KMS-11 (cell line): Measurements from ENCODE around the gene ENTR1.
A peak's percentile ranks its signal among the peaks of the same experiment; 100 is the strongest.

Experiments used
- H2AFZ ChIP-seq: fragments of 200-600 bp; sonication (generic); 2 replicates; pipeline ENCODE4 v1.6.1; 2016; ENCODE audit warnings: antibody characterized with exemption, mixed run types, low read depth
- H3K27ac ChIP-seq: fragments of 200-600 bp; sonication (generic); 2 replicates; pipeline ENCODE4 v1.6.1; 2016; ENCODE audit warnings: mild to moderate bottlenecking, mixed run types
- H3K27me3 ChIP-seq: fragments of 200-600 bp; sonication (generic); 2 replicates; pipeline ENCODE4 v1.6.1; 2017; ENCODE audit warnings: mild to moderate bottlenecking, low read depth, mixed run types, moderate library complexity; ENCODE audit not compliant: insufficient read depth
- H3K36me3 ChIP-seq: fragments of 200-600 bp; sonication (generic); 2 replicates; pipeline ENCODE4 v1.6.1; 2017; ENCODE audit warnings: mild to moderate bottlenecking, mixed run types; ENCODE audit not compliant: insufficient read depth
- H3K4me1 ChIP-seq: fragments of 200-600 bp; sonication (generic); 2 replicates; pipeline ENCODE4 v1.6.1; 2016; ENCODE audit warnings: mild to moderate bottlenecking, low read depth, mixed run types; ENCODE audit not compliant: poor library complexity, severe bottlenecking
- H3K4me2 ChIP-seq: fragments of 200-600 bp; sonication (generic); 2 replicates; pipeline ENCODE4 v1.7.0; 2016; ENCODE audit warnings: mild to moderate bottlenecking, mixed run types
- H3K4me3 ChIP-seq: fragments of 200-600 bp; sonication (generic); IDR thresholded peaks from 2 replicates; pipeline ENCODE4 v1.6.1; 2017; ENCODE audit warnings: low read depth, low read length, mixed read lengths; ENCODE audit not compliant: insufficient read depth
- H3K79me2 ChIP-seq: fragments of 200-600 bp; sonication (generic); 2 replicates; pipeline ENCODE4 v1.6.1; 2016; ENCODE audit warnings: low read depth, mixed run types; ENCODE audit not compliant: insufficient read depth
- H3K9ac ChIP-seq: fragments of 200-600 bp; sonication (generic); 2 replicates; pipeline ENCODE4 v1.6.1; 2016; ENCODE audit warnings: mild to moderate bottlenecking, mixed run types
- H4K20me1 ChIP-seq: fragments of 200-600 bp; sonication (generic); 2 replicates; pipeline ENCODE4 v1.6.1; 2016; ENCODE audit warnings: mild to moderate bottlenecking, mixed run types; ENCODE audit not compliant: insufficient read depth
- TF ChIP-seq, protein P1 (sequence below): fragments of 200-600 bp; sonication (generic); conservative IDR thresholded peaks from 2 replicates; pipeline ENCODE4 v1.6.1; 2017; ENCODE audit warnings: low read depth, mild to moderate bottlenecking, antibody characterized with exemption, low read length, moderate library complexity, mixed read lengths

ENTR1 gene, protein sequence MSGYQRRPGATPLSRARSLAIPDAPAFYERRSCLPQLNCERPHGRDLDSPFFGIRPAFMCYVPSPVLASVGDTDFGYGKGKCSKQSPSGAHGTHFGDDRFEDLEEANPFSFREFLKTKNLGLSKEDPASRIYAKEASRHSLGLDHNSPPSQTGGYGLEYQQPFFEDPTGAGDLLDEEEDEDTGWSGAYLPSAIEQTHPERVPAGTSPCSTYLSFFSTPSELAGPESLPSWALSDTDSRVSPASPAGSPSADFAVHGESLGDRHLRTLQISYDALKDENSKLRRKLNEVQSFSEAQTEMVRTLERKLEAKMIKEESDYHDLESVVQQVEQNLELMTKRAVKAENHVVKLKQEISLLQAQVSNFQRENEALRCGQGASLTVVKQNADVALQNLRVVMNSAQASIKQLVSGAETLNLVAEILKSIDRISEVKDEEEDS

DNA sequence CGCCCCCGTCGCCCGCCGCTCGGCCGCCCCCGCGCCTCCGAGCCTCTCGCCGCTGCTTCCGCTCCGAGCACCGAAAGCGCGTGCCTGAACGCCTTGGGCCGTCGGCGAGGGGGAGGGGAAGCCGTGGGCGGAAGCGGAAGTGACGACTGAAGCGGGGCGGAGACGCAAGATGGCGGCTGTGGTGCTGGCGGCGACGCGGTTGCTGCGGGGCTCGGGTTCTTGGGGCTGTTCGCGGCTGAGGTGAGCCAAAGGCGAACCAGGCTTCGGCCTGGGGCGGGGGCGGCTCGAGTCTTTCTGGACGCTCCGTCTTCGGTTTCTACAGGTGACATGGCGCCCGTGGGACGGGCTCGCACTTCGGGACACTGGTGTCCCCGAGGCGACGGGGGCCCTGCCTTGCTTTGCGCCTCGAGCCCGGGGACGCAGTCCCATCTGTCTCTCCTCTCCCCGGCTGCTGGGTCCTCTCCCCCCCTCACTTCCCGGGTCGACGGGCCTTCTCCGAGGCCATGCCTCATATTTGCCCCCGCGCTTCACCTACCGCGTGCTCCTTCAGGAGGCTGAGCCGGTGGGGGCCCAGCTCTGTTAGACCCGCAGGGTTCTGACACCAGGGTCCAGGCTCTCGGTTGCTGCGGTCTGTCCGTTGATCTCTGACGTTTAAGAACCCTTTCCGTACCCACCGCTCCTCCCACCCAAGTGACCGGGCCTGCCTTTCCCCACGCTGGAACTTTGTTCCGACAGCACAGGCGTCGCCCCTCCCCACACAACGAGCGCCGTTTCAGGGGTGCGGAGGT is at the start of gene ENTR1, which contains the start of gene PMPCA:
Gene ENTR1, minus strand, starts transcription at position 115 of the 788 bp plus-strand sequence. CDS start 217 bp downstream, outside the sequence.
Gene PMPCA, plus strand, starts transcription at position 159 of the 788 bp plus-strand sequence. Its CDS starts 11 bp downstream, at position 170.
- H3K79me2 ChIP-seq, result peaks cover 52% of the 10 kb centered on the region
- H2AFZ ChIP-seq, result peak within 1 kb of the TSS; percentile 40
- peaks cover 40% of the 10 kb centered on the region for H3K4me1 ChIP-seq
- H3K4me3 ChIP-seq, result no peak within 1 kb of the TSS
- H3K36me3 ChIP-seq, result no peaks in the 10 kb centered on the region; the same call in 1 of the 2 replicates
- peak within 1 kb of the TSS; percentile 74 for H3K27ac ChIP-seq
- no peaks in the 10 kb centered on the region for H3K27me3 ChIP-seq
- H3K4me2 ChIP-seq, result peak within 1 kb of the TSS; percentile 98
- H4K20me1 ChIP-seq, result peaks cover 4% of the 10 kb centered on the region; the same call in 1 of the 2 replicates
- peak within 1 kb of the TSS; percentile 93 for H3K9ac ChIP-seq
- TF ChIP-seq, protein P1, sequence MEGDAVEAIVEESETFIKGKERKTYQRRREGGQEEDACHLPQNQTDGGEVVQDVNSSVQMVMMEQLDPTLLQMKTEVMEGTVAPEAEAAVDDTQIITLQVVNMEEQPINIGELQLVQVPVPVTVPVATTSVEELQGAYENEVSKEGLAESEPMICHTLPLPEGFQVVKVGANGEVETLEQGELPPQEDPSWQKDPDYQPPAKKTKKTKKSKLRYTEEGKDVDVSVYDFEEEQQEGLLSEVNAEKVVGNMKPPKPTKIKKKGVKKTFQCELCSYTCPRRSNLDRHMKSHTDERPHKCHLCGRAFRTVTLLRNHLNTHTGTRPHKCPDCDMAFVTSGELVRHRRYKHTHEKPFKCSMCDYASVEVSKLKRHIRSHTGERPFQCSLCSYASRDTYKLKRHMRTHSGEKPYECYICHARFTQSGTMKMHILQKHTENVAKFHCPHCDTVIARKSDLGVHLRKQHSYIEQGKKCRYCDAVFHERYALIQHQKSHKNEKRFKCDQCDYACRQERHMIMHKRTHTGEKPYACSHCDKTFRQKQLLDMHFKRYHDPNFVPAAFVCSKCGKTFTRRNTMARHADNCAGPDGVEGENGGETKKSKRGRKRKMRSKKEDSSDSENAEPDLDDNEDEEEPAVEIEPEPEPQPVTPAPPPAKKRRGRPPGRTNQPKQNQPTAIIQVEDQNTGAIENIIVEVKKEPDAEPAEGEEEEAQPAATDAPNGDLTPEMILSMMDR, result no peak

DNA sequence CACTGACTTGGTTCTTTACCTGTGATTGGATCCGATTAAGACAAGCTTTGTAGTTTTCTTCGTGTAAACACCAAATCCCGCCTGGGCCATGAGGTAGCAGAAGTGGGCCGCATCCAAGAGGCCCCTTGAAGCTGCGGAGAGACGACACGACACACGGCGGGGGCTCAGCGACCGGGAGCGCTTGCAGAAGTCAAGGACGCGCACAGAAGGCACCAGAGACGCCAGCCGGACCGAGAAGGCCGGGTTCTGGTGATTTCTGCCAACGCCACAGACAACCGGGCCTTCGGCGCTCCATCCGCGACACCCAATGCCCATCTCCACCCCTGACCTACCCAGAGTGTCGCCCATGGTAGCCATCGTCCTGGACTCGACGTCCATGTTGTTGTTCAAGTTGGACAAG is 49.0 kb upstream of the ENTR1 start:
- Histone ChIP-seq H3K4me2 (no peak overlapping the region), H3K79me2 (no peaks in the 10 kb centered on the region), H3K4me1 (no peaks in the 10 kb centered on the region), H3K27me3 (no peaks in the 10 kb centered on the region), H2AFZ (no peak overlapping the region), H3K4me3 (no peak overlapping the region), H4K20me1 (no peaks in the 10 kb centered on the region), H3K36me3 (peaks cover 21% of the 10 kb centered on the region; the same call in 1 of the 2 replicates), H3K27ac (no peak overlapping the region), H3K9ac (no peak overlapping the region)
- TF ChIP-seq, protein P1, result no peak

DNA sequence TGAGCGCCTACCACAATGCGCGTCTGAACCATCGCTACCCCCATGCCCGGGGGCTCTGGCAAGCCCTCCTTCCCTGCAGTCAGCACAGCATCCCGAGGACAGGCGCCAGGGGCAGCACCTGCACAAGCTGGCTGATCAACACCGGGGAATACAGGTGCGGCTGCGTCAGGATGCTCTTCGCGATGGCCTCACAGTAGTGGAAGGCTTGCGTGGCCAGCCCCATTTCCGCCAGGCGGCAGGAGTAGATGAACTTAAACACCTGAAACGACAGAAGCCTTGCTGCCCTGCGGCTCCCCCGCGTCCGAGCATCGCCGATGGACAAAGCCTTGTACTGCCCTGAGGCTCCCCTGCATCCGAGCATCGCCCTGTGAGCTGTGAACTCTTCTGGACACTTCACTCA is 46.9 kb upstream of the ENTR1 start:
- Histone ChIP-seq H3K36me3 (peaks cover 21% of the 10 kb centered on the region; the same call in 1 of the 2 replicates), H3K4me2 (no peak overlapping the region), H2AFZ (no peak overlapping the region), H3K4me3 (no peak overlapping the region), H3K4me1 (no peaks in the 10 kb centered on the region), H3K9ac (no peak overlapping the region), H3K79me2 (no peaks in the 10 kb centered on the region), H4K20me1 (no peaks in the 10 kb centered on the region), H3K27me3 (no peaks in the 10 kb centered on the region), H3K27ac (no peak overlapping the region)
- TF ChIP-seq, protein P1, result no peak

DNA sequence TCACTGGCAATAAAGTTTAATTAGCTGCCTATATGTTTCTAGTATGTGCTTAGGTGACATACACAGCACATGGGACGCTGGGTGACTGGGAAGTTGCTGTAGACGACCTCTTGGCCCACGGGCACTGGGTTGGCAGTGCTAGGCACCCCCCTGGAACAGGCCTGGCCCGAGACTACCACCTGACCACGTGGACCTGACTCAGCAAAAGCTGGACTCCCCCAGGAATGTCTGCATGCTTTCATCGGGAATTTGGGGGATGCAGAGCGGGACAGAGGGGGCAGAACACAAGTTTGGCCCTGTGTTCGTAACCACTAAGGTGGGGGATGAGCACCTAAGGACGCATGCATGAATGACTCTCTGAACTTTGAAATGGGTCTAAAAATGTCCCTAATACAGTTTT is 45.8 kb upstream of the ENTR1 start:
- Histone ChIP-seq H3K4me3 (no peak overlapping the region), H4K20me1 (no peaks in the 10 kb centered on the region), H3K4me1 (no peaks in the 10 kb centered on the region), H3K9ac (no peak overlapping the region), H3K36me3 (peaks cover 21% of the 10 kb centered on the region; the same call in 1 of the 2 replicates), H3K27ac (no peak overlapping the region), H3K79me2 (no peaks in the 10 kb centered on the region), H3K4me2 (no peak overlapping the region), H2AFZ (no peak overlapping the region), H3K27me3 (no peaks in the 10 kb centered on the region)
- TF ChIP-seq, protein P1, result no peak
